Chondrocyte (in vitro differentiated cells): ENCODE data around the gene SF3B4. TPM values are rescaled to one million over a fixed set of nuclear protein-coding genes. Genes with fewer than 3 reads are reported as not detected.

Experiments
- DNase-seq: peaks from one replicate; pipeline ENCODE4 v3.0.0; 2021; ENCODE audit warnings: mixed read lengths, low spot score
- H3K27ac Mint-ChIP-seq: one replicate; pipeline ENCODE4 v1.8.0; 2021; ENCODE audit warnings: mild to moderate bottlenecking, moderate library complexity, mixed read lengths; ENCODE audit not compliant: unreplicated experiment
- H3K27me3 Mint-ChIP-seq: 2 replicates; pipeline ENCODE4 v1.8.0; 2021; ENCODE audit warnings: low read depth, mixed read lengths
- H3K36me3 Mint-ChIP-seq: 2 replicates; pipeline ENCODE4 v1.8.0; 2021; ENCODE audit warnings: low read depth, mixed read lengths
- H3K4me1 Mint-ChIP-seq: 2 replicates; pipeline ENCODE4 v1.8.0; 2021; ENCODE audit warnings: low read depth, mild to moderate bottlenecking, mixed read lengths
- H3K4me3 Mint-ChIP-seq: one replicate; pipeline ENCODE4 v1.8.0; 2021; ENCODE audit warnings: mild to moderate bottlenecking, moderate library complexity, mixed read lengths; ENCODE audit not compliant: unreplicated experiment
- H3K9me3 Mint-ChIP-seq: 2 replicates; pipeline ENCODE4 v1.8.0; 2021; ENCODE audit warnings: low read depth, mixed read lengths
- CTCF ChIP-seq: fragments of 200-600 bp; sonication (generic); IDR thresholded peaks from 2 replicates; pipeline ENCODE4 v1.5.0; 2021; ENCODE audit warnings: antibody characterized with exemption, mild to moderate bottlenecking, moderate library complexity
- total RNA-seq: library from RNA; stranded (reverse); gene quantifications from 3 replicates; pipeline ENCODE4 v1.2.1, GENCODE V29; 2021

SF3B4 gene
- total RNA-seq, 1 donor from 2014 or later = 58.2 TPM

- peaks cover 45% of the 10 kb centered on the region for H3K4me1 Mint-ChIP-seq
- H3K27ac Mint-ChIP-seq = no peak overlapping the region
- no peak for TF ChIP-seq CTCF
- peaks cover 38% of the 10 kb centered on the region for H3K36me3 Mint-ChIP-seq
- H3K4me3 Mint-ChIP-seq = peak overlapping the region; percentile 99
- H3K9me3 Mint-ChIP-seq = no peaks in the 10 kb centered on the region
- H3K27me3 Mint-ChIP-seq = no peaks in the 10 kb centered on the region
- DNase-seq = no peak
These were observed 1.3 kb downstream of the SF3B4 start for GRCh38 chr1:149926296-149926695.

GRCh38 chr1:149925751-149926150 lies 1.9 kb downstream of the SF3B4 start:
- H3K27ac Mint-ChIP-seq = no peak overlapping the region
- no peaks in the 10 kb centered on the region for H3K9me3 Mint-ChIP-seq
- DNase-seq = no peak
- peaks cover 42% of the 10 kb centered on the region for H3K4me1 Mint-ChIP-seq
- H3K27me3 Mint-ChIP-seq = no peaks in the 10 kb centered on the region
- no peak for TF ChIP-seq CTCF
- H3K4me3 Mint-ChIP-seq = peak overlapping the region; percentile 99
- H3K36me3 Mint-ChIP-seq = peaks cover 36% of the 10 kb centered on the region

- no peak for DNase-seq
- Mint-ChIP-seq H3K27ac (no peak overlapping the region), H3K9me3 (no peaks in the 10 kb centered on the region), H3K4me1 (peaks cover 42% of the 10 kb centered on the region), H3K4me3 (peak overlapping the region; percentile 19), H3K27me3 (no peaks in the 10 kb centered on the region), H3K36me3 (peaks cover 33% of the 10 kb centered on the region)
- TF ChIP-seq CTCF = no peak
These were observed 2.3 kb downstream of the SF3B4 start for GRCh38 chr1:149925345-149925744.

GRCh38 chr1:149923626-149924025 lies 4.0 kb downstream of the SF3B4 start:
- H3K4me3 Mint-ChIP-seq = no peak overlapping the region

GRCh38 chr1:149917571-149918144 lies 9.9 kb downstream of the SF3B4 start, which contains the start of gene SV2A:
Gene SV2A, minus strand, starts transcription at chr1:149917844. Its CDS starts 4,004 bp downstream, at chr1:149913840.
- H3K27ac Mint-ChIP-seq = no peak within 1 kb of the TSS
- no peaks in the 10 kb centered on the region for H3K9me3 Mint-ChIP-seq
- H3K4me1 Mint-ChIP-seq = peaks cover 25% of the 10 kb centered on the region
- H3K4me3 Mint-ChIP-seq = peak within 1 kb of the TSS; percentile 81
- no peak for DNase-seq
- no peaks in the 10 kb centered on the region for H3K27me3 Mint-ChIP-seq
- TF ChIP-seq CTCF = no peak
- H3K36me3 Mint-ChIP-seq = peaks cover 11% of the 10 kb centered on the region

More at GRCh38 chr1:149923626-149924025, 4.0 kb downstream of the SF3B4 start:
- no peak overlapping the region for H3K27ac Mint-ChIP-seq
- H3K4me1 Mint-ChIP-seq = peaks cover 35% of the 10 kb centered on the region
- DNase-seq = no peak
- H3K9me3 Mint-ChIP-seq = no peaks in the 10 kb centered on the region
- TF ChIP-seq CTCF = no peak
- no peaks in the 10 kb centered on the region for H3K27me3 Mint-ChIP-seq
- H3K36me3 Mint-ChIP-seq = peaks cover 33% of the 10 kb centered on the region
